Measurements from ENCODE around the gene ZCCHC24. TPM values are rescaled to one million over a fixed set of nuclear protein-coding genes. Genes with fewer than 3 reads are reported as not detected.

Gene ZCCHC24
- total RNA-seq, 2 experiments from 2014 or later = 0.98 to 2.2 TPM

- H3K79me2 ChIP-seq (ENCODE audit: insufficient read depth, low read depth, low read length) = no peaks in the 10 kb centered on the region
- H3K4me3 ChIP-seq (ENCODE audit: low read depth, low read length, poor library complexity, severe bottlenecking) = no peak overlapping the region
- no peak overlapping the region for H3K27ac ChIP-seq (ENCODE audit: low read depth, low read length, poor library complexity, severe bottlenecking)
- H3K9me3 ChIP-seq (ENCODE audit: low read length) = no peaks in the 10 kb centered on the region
- H3K4me1 ChIP-seq (ENCODE audit: insufficient read depth, low read length, poor library complexity, severe bottlenecking) = peaks cover 7% of the 10 kb centered on the region
- H4K20me1 ChIP-seq (ENCODE audit: insufficient read depth, low read length) = no peaks in the 10 kb centered on the region
- DNase-seq (ENCODE audit: low spot score) = no peak
- no peak overlapping the region for H3K4me2 ChIP-seq (ENCODE audit: low read length)
- no peaks in the 10 kb centered on the region for H3K9me2 ChIP-seq (ENCODE audit: insufficient read depth, low read length)
- intact Hi-C loops (cut with micrococcal nuclease; ENCODE audit: unreplicated experiment) = no loop called here
- no peak overlapping the region for H2AFZ ChIP-seq (ENCODE audit: low read length)
- TF ChIP-seq CTCF (conservative IDR thresholded peaks at IDR 0.05; ENCODE audit: low read length) (no peak), EZH2phosphoT487 (IDR thresholded peaks at IDR 0.05; ENCODE audit: borderline replicate concordance, low read depth, low read length) (no peak)
- H3K36me3 ChIP-seq (ENCODE audit: insufficient read depth, low read length) = no peaks in the 10 kb centered on the region
- POLR2A ChIA-PET = interaction anchor here (0.7 kb wide), 1 partner anchor 24 kb away, joined by 3 read pairs; no protein-coding TSS in a partner anchor
- CTCF ChIA-PET (ENCODE audit: unreplicated experiment) = interaction anchor here (0.6 kb wide), 1 partner anchor 30 kb away, joined by 5 read pairs; no protein-coding TSS in a partner anchor
- no TSS peak for BruUV-seq (replicated peaks)
These were observed 4.0 kb upstream of the ZCCHC24 start for GRCh38 chr10:79449181-79450146.

- CTCF ChIA-PET (ENCODE audit: unreplicated experiment) = interaction anchor here (0.6 kb wide), 1 partner anchor 100 kb away, joined by 3 read pairs; no protein-coding TSS in a partner anchor
- intact Hi-C loops (cut with micrococcal nuclease; ENCODE audit: unreplicated experiment) = no loop called here
These were observed 3.3 kb upstream of the ZCCHC24 start for GRCh38 chr10:79448732-79449049.

More at GRCh38 chr10:79448732-79449049, 3.3 kb upstream of the ZCCHC24 start:
- no peaks in the 10 kb centered on the region for H3K36me3 ChIP-seq (ENCODE audit: insufficient read depth, low read length)
- BruUV-seq (replicated peaks) = no TSS peak
- no peak for DNase-seq (ENCODE audit: low spot score)
- POLR2A ChIA-PET = interaction anchor here (0.7 kb wide), 1 partner anchor 23 kb away, joined by 3 read pairs; no protein-coding TSS in a partner anchor
- H3K9me3 ChIP-seq (ENCODE audit: low read length) = no peaks in the 10 kb centered on the region
- H3K4me2 ChIP-seq (ENCODE audit: low read length) = no peak overlapping the region
- no peaks in the 10 kb centered on the region; the same call in 1 of the 2 replicates for H4K20me1 ChIP-seq (ENCODE audit: insufficient read depth, low read length)
- H3K4me3 ChIP-seq (ENCODE audit: low read depth, low read length, poor library complexity, severe bottlenecking) = no peak overlapping the region
- no peak overlapping the region for H3K27ac ChIP-seq (ENCODE audit: low read depth, low read length, poor library complexity, severe bottlenecking)
- H3K9me2 ChIP-seq (ENCODE audit: insufficient read depth, low read length) = no peaks in the 10 kb centered on the region
- TF ChIP-seq EZH2phosphoT487 (IDR thresholded peaks at IDR 0.05; ENCODE audit: borderline replicate concordance, low read depth, low read length) (no peak), CTCF (conservative IDR thresholded peaks at IDR 0.05; ENCODE audit: low read length) (no peak)
- H3K4me1 ChIP-seq (ENCODE audit: insufficient read depth, low read length, poor library complexity, severe bottlenecking) = peaks cover 13% of the 10 kb centered on the region
- H3K79me2 ChIP-seq (ENCODE audit: insufficient read depth, low read depth, low read length) = no peaks in the 10 kb centered on the region
- no peak overlapping the region for H2AFZ ChIP-seq (ENCODE audit: low read length)

Data from OCI-LY7 (cell line).